ENCODE measurements around the gene CNTFR. TPM values are rescaled to one million over a fixed set of nuclear protein-coding genes. Genes with fewer than 3 reads are reported as not detected.

CNTFR gene
- total and polyA plus RNA-seq, 4 donors, result 0.75 to 3.3 (median 2.0) TPM

DNA sequence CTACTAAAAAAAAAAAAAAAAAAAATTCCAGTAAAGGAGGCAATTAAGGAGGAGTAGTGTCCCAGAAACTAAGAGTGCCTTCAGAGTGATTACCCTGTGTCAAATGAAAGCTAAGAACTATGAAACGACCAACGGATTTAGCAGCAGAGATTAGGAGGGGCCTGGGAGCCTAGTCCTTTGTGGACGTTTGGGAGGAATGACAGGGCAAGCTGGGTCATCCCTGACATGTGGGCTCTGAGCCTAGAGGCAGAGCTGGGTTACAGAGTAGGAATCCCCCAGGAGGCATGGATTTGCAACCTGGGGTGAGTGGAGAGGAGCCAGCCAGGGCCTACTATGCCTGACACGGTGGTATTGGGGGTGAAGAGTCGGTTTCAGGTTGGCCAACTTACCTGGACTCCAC is 43.6 kb upstream of the CNTFR start:
- Histone ChIP-seq H3K4me1 (ENCODE audit: control insufficient read depth in 4 of 4, insufficient read depth in 4 of 4, low read length in 3 of 4) (peaks cover 6 to 88% (median 78%) of the 10 kb centered on the region in 4 donors), H3K36me3 (ENCODE audit: control insufficient read depth in 4 of 4, insufficient read depth in 3 of 4, low read depth in 1 of 4, low read length in 3 of 4) (peaks cover 0 to 4% (median 2%) of the 10 kb centered on the region in 4 donors), H3K27ac (ENCODE audit: low read depth in 1 of 2, low read length in 2 of 2) (no peak overlapping the region), H3K9ac (ENCODE audit: low read depth in 1 of 2, low read length in 2 of 2) (no peak overlapping the region), H3K27me3 (ENCODE audit: control insufficient read depth in 4 of 4, insufficient read depth in 4 of 4, low read length in 3 of 4) (no peaks in the 10 kb centered on the region), H3K4me3 (ENCODE audit: low read depth in 1 of 3, low read length in 3 of 3) (no peak overlapping the region), H3K9me3 (ENCODE audit: control insufficient read depth in 4 of 4, low read length in 3 of 4) (no peaks in the 10 kb centered on the region)
- 43% methylated on average over 5 of the region's 5 CpGs for WGBS
- TF ChIP-seq HNF4A (conservative IDR thresholded peaks at IDR 0.05) (no peak), HNF4G (IDR thresholded peaks at IDR 0.05) (no peak), GABPA (IDR thresholded peaks at IDR 0.05 in 1 of 2, conservative IDR thresholded peaks at IDR 0.05 in 1 of 2) (no peak), RAD21 (IDR thresholded peaks at IDR 0.05) (no peak), FOXA1 (IDR thresholded peaks at IDR 0.05) (no peak), RXRA (IDR thresholded peaks at IDR 0.05) (no peak), CTCF (IDR thresholded peaks at IDR 0.05; ENCODE audit: low read depth, low read length, missing input control) (no peak), YY1 (IDR thresholded peaks at IDR 0.05) (no peak), SP1 (IDR thresholded peaks at IDR 0.05) (no peak), EGR1 (IDR thresholded peaks at IDR 0.05; ENCODE audit: low read depth in 2 of 2) (no peak), TAF1 (conservative IDR thresholded peaks at IDR 0.05) (no peak), NR2F2 (IDR thresholded peaks at IDR 0.05) (no peak), JUND (IDR thresholded peaks at IDR 0.05) (no peak), FOXA2 (IDR thresholded peaks at IDR 0.05) (no peak)
- TF ChIP-seq, protein P1, sequence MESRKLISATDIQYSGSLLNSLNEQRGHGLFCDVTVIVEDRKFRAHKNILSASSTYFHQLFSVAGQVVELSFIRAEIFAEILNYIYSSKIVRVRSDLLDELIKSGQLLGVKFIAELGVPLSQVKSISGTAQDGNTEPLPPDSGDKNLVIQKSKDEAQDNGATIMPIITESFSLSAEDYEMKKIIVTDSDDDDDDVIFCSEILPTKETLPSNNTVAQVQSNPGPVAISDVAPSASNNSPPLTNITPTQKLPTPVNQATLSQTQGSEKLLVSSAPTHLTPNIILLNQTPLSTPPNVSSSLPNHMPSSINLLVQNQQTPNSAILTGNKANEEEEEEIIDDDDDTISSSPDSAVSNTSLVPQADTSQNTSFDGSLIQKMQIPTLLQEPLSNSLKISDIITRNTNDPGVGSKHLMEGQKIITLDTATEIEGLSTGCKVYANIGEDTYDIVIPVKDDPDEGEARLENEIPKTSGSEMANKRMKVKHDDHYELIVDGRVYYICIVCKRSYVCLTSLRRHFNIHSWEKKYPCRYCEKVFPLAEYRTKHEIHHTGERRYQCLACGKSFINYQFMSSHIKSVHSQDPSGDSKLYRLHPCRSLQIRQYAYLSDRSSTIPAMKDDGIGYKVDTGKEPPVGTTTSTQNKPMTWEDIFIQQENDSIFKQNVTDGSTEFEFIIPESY (IDR thresholded peaks at IDR 0.05), result no peak
- TF ChIP-seq, protein P2, sequence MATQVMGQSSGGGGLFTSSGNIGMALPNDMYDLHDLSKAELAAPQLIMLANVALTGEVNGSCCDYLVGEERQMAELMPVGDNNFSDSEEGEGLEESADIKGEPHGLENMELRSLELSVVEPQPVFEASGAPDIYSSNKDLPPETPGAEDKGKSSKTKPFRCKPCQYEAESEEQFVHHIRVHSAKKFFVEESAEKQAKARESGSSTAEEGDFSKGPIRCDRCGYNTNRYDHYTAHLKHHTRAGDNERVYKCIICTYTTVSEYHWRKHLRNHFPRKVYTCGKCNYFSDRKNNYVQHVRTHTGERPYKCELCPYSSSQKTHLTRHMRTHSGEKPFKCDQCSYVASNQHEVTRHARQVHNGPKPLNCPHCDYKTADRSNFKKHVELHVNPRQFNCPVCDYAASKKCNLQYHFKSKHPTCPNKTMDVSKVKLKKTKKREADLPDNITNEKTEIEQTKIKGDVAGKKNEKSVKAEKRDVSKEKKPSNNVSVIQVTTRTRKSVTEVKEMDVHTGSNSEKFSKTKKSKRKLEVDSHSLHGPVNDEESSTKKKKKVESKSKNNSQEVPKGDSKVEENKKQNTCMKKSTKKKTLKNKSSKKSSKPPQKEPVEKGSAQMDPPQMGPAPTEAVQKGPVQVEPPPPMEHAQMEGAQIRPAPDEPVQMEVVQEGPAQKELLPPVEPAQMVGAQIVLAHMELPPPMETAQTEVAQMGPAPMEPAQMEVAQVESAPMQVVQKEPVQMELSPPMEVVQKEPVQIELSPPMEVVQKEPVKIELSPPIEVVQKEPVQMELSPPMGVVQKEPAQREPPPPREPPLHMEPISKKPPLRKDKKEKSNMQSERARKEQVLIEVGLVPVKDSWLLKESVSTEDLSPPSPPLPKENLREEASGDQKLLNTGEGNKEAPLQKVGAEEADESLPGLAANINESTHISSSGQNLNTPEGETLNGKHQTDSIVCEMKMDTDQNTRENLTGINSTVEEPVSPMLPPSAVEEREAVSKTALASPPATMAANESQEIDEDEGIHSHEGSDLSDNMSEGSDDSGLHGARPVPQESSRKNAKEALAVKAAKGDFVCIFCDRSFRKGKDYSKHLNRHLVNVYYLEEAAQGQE (IDR thresholded peaks at IDR 0.05), result no peak
- TF ChIP-seq, protein P3, sequence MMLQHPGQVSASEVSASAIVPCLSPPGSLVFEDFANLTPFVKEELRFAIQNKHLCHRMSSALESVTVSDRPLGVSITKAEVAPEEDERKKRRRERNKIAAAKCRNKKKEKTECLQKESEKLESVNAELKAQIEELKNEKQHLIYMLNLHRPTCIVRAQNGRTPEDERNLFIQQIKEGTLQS (IDR thresholded peaks at IDR 0.05), result no peak
- TF ChIP-seq, protein P4, sequence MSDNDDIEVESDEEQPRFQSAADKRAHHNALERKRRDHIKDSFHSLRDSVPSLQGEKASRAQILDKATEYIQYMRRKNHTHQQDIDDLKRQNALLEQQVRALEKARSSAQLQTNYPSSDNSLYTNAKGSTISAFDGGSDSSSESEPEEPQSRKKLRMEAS (IDR thresholded peaks at IDR 0.05), result no peak
- no peak for DNase-seq (ENCODE audit: low spot score)

All from liver (tissue), 9 donors.